Activated CD4-positive, alpha-beta T cell treated with anti-CD3 and anti-CD28 coated beads for 4 hours (primary cell): Measurements from ENCODE around the gene FBXL3.
A peak's percentile ranks its signal among the peaks of the same experiment; 100 is the strongest.
"Not testable (repeated sequence)": the region's sequence is repeated elsewhere in the genome, so short reads cannot be mapped to it uniquely, and the experiment has no call there.

Experiments
- DNase-seq, 2 donors: peaks; one replicate each; pipeline ENCODE4 v3.0.0-alpha.2; 2020

FBXL3 gene

GRCh38 chr13:77022341-77022740 is 4.6 kb downstream of the FBXL3 start:
- no peak for DNase-seq

- DNase-seq, result no peak
Observed at GRCh38 chr13:77019756-77020155, 7.2 kb downstream of the FBXL3 start.

DNA sequence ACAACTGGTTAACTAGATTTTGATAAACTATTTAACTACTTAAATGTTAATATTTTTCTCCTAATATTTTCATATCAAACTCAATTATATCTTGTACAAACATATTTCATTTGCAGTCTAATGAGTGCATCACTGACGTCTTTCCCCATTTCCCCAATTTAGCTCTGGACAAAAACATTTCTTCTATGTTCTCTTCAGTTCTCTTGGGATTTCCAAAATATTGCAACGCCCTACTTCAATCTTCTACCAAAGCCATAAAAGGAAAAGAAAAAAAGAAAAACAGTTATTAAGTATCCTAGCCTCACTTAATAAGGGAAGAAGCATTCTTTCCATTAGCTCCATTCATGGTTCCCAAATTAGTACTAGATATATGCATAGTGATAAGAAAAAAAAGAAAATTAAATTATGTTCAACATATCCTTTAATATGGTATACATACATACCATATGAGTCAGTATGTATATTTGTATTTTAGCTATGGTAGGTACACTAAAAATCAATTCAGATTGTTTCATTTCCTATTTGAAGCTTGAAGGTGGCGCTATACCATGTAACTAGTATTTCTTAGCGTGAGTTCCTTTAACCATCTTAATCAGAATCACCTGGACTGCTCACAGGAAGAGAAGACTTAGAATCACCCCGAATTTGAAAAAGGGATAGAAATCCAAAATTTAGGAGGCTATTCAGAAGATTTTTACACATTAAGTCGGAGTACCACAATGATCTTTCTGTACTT is 9.9 kb downstream of the FBXL3 start:
- DNase-seq, result no peak

DNA sequence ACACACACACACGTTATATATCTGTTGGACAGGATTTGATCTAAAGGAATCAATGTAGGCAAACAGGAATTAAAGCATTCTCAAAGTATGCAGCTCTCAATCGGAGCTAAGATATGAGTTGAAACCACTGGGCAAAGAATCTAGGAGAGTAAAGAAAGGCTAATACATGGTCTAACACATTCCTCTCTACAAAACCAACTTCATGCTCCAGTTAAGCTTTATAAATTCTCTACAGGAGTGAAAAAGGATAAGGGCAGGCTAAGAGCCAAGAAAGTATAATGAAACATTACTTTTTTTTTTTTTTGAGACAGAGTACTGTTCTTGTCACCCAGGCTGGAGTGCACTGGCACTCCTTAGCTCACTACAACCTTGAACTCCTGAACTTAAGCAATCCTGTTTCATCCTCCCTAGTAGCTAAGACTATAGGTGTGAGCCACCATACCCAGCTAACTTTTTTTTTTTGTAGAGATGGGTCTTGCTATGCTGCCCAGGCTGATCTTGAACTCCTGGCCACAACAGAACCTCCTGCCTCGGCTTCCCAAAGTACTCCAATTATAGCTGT is 10.6 kb downstream of the FBXL3 start:
- no peak for DNase-seq

- DNase-seq, result no peak
Observed at GRCh38 chr13:77014906-77015685, 11.9 kb downstream of the FBXL3 start.

DNA sequence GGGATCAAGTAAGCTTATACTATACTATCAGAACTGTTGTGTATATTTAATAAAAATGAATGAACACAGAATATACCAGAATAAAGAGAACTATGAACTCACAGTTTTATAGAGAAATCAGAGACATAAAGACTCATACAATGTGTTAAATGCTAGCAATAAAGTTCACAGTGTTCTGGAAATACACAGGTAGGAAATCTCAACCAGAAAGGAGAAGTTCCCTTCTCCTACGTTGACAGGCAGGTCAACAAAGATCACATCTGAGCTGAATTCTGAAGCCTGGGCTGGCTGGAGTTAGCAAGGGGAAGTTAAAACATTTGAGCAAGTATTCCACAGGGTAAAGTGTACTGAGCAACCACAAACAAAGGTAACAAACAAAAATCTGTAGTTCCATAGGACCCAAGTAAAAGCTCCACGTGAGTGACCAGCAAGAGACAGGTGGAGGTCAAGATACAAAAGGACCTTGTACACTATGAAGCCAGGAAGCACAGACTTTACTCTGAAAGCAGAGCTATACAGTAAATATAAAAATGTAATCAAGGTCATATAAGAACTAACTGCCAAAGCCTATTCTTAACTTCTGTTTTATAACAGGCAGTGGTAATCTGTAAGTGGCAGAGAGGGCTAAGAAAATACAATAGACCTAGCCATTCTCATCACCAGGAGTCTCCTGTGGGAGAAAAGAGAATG is 13.0 kb downstream of the FBXL3 start:
- no peak for DNase-seq

DNA sequence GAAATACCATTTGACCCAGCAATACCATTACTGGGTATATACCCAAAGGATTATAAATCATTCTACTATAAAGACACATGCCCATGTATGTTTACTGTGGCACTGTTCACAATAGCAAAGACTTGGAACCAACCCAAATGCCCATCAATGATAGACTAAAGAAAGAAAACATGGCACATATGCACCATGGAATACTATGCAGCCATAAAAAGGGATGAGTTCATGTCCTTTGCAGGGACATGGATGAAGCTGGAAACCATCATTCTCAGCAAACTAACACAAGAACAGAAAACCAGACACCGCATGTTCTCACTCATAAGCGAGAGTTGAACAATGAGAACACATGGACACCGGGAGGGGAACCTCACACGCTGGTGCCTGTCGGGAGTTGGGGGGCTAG is 17.2 kb downstream of the FBXL3 start:
- DNase-seq, result not testable (repeated sequence)

GRCh38 chr13:77009011-77009410 is 17.9 kb downstream of the FBXL3 start:
- no peak for DNase-seq

DNA sequence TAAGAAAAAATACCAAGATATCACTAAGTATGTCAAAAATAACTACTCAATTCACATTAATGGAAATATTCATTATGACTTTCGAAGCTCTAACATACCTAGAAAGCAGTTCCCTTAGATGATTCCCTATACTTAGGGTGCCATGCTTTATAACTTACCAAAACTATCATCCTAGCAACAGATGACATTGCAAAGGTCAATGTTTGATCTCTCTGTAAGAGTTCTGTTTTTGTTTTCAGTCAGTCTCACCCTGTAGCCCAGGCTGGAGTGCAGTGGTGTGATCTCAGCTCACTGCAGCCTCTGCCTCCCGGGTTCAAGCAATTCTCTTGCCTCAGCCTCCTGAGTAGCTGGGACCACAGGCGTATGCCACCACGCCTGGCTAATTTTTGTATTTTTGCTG is 18.6 kb downstream of the FBXL3 start:
- not testable (repeated sequence) for DNase-seq

DNA sequence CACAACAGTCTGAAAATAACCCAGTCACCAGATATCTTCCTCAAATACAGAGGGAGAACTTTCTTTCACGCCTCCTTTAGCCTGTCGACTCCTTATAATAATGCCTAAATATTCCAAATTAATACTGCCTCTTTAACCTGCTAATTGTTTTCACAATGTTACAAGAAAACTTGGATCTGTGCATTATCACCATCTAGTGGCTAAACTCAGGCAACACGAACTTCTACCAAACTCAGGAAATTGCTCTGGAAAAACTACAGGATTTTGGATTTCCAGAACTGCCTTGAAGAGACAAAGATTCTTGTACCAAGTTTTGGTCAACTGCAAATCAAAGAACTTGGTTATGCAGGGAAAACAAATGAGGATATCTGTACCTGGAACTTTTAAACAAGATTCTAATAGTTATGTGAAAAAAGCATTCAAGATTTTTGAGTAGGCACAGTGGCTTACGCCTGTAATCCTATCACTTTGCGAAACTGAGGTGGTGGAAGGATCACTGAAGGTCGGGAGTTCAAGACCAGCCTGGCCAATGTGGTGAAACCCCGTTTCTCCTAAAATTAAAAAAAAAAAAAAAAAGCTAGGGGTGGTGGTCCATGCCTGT is 24.3 kb downstream of the FBXL3 start:
- DNase-seq, result no peak

- no peak for DNase-seq
Observed at GRCh38 chr13:77001963-77002587, 24.9 kb downstream of the FBXL3 start.

GRCh38 chr13:77001540-77001939 is 25.4 kb downstream of the FBXL3 start:
- DNase-seq, result no peak

DNA sequence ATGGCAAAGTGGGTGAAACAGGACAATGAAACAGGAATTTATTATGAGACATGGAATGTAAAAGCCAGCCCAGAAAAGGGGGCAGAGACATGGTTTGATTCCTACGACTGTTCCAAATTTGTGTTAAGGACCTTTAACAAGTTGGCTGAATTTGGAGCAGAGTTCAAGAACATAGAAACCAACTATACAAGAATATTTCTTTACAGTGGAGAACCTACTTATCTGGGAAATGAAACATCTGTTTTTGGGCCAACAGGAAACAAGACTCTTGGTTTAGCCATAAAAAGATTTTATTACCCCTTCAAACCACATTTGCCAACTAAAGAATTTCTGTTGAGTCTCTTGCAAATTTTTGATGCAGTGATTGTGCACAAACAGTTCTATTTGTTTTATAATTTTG is 26.5 kb downstream of the FBXL3 start:
- DNase-seq, result no peak

DNA sequence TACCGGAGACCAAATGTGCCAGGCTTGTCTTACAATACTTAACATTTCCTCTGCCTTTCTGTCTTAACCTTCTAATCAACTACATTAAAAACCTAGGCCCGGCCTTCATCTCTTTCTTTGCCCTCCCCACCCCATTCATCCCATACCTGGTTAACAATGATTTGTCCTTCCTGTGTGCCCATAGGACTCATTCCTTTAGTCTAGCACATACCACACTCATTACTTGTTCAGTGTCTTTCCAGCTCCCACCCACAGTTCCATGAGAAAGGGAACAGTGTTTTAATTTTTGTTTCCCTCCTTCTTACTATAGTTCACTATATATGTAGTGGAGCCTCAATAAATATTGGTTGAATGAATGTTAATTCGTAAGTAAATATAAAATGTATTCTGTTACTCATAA is 32.7 kb downstream of the FBXL3 start:
- no peak for DNase-seq

GRCh38 chr13:76993473-76993872 is 33.5 kb downstream of the FBXL3 start:
- DNase-seq, result no peak

DNA sequence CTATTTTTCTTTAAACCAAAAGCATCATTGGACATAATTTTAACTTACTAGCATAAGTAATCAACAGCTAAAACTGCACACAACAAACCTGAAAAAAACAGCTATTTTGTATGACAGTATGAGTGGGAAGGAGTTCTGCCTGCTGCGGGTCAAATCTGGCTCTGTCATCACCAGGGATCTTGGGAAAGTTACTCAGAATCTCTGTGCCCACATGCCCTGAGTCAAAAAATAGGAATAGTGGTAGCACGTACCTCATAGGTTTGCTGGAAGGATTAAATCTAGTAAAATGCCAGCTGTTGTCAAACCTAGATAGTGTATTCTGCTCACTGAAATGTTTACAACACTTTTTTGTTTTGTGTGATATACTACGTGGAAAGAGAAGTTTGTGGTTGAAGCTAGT is 33.9 kb downstream of the FBXL3 start:
- DNase-seq, result no peak

GRCh38 chr13:76992548-76993001 is 34.4 kb downstream of the FBXL3 start:
- DNase-seq, result peak in 1 of 2 donors; percentile 4

DNA sequence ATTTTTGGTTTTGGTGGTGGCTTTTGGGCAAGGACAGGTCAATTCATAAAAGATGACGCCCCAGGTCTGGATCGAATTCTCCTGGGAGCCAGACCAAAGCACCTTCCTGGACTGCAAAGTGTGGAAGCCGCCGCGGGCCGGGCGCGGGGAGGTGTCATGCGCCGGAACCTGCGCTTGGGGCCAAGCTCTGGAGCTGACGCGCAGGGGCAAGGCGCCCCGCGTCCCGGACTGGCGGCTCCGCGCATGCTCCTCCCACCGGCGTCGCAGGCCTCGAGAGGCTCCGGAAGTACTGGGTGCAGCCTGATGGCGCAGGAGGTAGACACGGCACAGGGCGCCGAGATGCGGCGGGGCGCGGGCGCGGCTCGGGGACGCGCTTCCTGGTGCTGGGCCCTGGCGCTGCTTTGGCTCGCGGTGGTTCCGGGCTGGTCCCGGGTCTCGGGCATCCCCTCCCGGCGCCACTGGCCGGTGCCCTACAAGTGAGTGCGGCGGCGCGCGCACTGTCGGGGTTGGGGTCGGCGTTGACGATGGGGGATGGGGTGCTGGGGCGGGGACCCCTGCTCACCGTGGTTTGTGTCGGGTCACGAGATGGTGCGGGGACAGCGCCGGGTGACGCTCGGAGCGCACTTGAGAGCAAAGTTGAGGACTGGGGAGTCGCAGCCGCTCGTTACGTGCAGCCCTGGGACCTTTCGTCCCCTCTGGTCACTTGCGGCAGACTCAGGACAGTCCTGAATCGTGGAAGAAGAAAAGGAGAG is 35.0 kb downstream of the FBXL3 start, which contains the start of gene CLN5:
CLN5 (plus strand) TSS at position 286 of the 752 bp plus-strand sequence; CDS start at position 304, 18 bp downstream.
- DNase-seq, result peak; percentile 89 to 92

DNA sequence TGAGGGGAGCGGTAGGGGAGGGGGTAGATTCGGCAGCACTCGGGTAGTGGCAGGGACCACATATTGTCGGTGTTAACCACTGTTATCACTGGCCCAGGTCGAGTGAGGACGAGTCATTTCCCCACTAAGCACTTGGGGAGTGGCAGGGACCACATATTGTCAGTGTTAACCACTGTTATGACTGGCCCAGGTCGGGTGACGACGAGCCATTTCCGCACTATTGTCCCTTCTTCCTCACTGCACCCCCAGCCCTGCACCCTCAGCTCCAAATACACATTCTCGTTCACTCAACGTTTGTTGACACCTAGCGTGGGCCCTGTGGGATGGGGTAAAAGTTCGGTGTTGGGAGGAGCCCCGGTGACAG is 35.5 kb downstream of the FBXL3 start:
- DNase-seq, result peak; percentile 58 to 64

GRCh38 chr13:76983676-76984075 is 43.3 kb downstream of the FBXL3 start:
- DNase-seq, result no peak

- no peak for DNase-seq
Observed at GRCh38 chr13:76982061-76982460, 44.9 kb downstream of the FBXL3 start.
